Brain pericyte (primary cell): ENCODE results near the gene ARSB.
"Not testable (repeated sequence)": the region's sequence is repeated elsewhere in the genome, so short reads cannot be mapped to it uniquely, and the experiment has no call there.

Experiments used
- DNase-seq: peaks from one replicate; pipeline ENCODE4 v3.0.0-alpha.2; 2012; ENCODE audit warnings: low read depth, low spot score

Gene ARSB

DNA sequence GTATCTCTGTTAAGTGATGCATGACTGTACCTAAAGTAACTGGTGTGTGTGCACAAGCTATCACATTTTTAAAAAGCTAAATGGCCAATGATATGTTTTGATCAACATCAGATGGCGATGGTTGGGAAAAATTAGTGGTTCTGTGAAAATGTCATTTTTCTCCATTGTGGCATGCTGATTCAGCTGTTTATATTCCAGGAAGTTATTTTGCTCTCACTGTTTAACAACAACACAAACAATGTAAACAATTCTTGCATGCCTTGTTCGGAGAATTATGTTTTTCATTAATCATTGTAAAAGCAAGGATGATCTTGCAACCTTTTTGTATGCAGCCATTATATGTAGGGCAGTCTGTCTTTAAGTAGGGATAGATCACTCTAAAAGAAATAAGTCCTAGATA lies 230.5 kb downstream of the ARSB start:
- no peak for DNase-seq

DNA sequence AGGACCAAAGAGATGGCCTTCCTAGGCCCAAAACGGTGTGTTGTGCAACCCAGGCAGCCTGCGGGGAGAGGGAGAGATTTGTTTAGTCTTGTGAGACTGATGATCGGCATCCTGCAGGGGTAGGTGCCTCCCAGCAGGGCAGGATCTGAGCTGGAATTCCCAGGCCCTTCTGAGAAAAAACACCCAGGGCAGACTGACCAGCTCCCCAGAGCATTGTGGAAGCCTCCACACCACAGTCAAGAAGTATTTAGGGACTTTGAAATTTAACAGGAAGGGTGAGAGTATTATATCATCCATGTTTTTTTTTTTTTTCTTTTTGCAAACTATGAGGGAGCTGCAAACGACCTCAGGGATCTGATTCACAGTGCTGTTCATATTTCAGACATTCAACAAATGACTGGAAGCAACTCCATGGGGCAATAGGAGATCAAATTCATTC lies 232.0 kb downstream of the ARSB start:
- no peak for DNase-seq

DNA sequence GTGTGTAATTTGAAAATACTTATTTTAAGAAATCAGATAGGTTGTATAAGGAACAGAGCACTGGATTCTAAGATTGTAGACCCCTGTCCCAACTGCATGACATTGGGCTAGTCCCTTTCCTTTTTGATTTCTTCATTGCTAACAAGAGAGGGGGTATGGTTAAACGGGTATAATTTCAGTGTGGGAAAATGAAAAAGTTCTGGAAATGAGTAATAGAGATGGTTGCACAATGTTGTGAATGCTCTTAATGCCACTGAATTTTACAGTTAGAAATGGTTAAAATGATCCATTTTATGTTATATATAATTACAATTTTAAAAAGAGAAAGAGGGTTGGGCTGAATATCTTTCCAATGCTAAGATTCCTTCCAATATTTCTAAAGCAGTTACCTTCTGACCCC lies 233.2 kb downstream of the ARSB start:
- DNase-seq: no peak

DNA sequence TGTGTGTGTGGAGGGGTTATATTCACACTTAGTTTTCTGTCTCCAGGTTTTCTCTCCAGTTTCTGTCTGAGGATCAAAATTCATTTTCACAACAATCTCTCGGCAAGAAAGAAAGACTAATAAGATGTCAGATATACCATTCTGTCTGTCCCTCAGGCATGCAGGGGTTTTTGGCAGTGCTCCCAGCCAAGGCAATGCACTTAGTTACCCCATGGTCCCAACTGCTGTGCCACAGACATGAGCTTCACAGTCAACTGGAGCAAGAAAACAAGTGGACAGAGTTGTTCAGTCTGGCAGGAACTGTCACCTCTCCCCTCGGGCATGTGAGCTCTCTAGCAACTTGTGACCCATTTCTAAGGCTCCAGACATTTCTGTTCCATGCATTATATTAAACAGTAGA lies 234.8 kb downstream of the ARSB start:
- no peak for DNase-seq

DNA sequence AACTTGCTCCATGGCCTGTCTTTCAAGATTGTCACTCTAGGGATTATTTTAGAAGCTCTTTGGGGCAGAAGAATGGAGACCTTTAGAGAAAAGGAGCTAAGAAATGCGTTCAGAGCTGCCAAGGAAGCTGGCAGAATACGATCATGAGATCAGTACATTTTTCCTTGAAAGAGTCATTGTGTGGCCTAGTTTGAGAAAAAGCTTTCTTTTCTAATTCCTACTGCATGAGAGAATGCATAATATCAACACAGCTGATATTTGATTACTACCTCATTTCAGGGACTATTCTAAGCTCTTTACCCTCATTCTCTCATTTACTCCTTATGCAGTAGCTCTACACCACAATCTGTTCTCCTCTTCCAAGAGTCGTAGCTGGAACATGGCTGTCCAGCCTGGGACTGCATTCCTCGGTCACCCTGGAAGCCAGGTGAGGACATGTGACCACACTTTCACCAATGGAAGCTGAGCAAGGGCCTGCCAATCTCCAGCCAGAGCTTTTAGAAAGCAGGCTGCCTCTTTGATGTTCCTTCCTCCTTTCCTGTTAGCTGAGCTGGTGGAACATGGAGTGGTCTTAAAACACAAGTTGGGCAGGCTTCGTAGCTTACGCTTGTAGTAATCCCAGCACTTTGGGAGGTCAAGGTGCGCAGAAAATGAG lies 237.3 kb downstream of the ARSB start:
- no peak for DNase-seq

DNA sequence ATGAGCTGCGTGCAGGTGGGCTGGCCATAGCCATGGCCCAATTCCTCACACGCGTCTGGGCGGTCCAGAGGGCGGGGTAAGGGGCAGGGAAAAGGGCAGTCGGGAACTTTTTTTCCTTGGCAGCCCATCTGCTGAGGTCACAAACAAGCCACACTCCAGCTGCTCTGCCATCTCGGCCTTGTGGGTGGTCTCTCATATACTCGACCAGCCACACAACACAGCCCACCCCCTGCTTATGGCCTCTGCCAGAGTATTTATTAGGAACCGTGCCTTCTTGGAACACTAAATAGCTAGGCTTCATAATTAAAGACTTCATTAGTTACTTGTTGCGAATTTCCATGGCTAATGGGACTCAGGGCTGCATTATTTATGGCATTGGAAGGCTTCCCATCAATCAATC lies 238.1 kb downstream of the ARSB start:
- no peak for DNase-seq

DNA sequence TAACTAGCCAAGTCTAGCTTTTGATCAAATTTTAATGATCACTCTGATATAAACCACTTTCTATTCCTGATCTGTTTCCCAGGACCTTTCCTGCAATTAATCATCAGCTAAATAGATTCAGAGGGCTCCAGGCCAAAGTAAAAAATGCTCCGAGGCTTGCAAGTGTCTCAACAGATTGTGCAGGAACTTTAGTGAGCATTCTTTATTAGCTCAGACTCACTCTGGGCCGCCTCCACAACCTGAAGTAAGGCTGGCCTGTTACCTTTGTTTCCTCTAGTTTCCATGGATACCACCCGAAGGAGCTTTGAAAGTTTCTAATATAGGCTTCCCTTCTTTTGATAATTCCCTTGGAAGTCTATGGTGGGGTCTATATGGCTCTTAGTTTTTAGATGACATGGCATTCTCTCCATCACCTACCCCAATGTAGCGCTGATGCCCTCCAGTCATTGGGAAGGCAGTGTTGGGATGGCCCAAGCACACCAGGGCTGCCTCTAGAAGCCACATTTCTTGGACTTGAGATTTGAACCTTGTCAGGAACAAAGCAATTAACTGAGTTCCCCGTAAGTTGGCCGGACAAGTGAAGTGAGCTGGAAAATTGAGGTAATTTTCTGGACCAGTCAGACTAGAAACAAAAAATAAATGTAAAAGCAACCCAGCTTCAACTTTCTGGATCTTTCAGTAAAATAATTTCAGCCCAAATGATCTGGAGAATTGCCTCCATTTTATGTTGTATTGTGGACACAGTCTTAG lies 238.9 kb downstream of the ARSB start:
- DNase-seq: no peak

DNA sequence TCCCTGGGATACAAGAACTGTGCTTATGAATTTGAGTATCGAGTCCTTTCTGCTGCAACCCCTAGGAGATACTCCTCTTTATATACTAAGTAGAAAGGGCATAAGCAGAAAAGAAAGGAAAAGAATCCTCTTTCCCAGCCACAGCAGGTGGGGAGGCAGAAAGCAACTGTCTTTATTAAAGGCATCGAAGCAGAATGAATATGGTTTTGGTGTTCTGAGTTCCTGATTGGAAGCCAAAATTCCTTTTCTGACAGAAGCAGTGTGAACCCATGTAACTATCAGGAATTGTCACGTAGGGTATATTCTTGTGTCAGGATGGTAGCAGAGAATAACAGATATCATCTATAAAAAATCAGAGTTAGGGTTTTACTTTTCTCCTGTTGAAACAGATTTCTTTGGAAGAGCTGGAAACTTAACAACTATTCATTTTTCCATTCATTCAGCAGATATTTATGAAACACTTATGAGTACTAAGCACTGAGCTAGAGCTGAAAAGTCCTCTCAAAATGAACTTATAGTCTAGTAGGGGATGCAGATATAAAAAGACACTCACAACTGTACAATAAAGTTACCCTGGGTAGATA lies 240.1 kb downstream of the ARSB start:
- DNase-seq: no peak

DNA sequence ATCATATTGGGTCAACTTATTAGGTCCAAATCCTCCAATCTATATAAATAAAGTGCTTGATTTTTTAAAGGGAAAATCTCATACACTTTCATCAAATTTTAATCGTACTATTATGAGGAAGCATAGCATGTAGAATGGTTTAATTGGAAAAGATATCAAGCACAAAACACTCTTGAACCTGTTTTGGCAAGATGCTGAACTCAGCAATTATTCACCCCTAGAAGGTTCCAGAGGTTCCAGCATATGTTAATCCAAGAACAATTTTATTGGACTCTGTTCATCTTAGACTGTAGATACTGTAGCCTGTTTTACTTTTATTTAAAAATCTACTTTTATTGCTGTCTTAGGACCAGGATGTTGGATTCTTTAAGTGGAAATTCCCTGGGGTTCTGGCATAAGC lies 244.1 kb downstream of the ARSB start:
- no peak for DNase-seq

DNA sequence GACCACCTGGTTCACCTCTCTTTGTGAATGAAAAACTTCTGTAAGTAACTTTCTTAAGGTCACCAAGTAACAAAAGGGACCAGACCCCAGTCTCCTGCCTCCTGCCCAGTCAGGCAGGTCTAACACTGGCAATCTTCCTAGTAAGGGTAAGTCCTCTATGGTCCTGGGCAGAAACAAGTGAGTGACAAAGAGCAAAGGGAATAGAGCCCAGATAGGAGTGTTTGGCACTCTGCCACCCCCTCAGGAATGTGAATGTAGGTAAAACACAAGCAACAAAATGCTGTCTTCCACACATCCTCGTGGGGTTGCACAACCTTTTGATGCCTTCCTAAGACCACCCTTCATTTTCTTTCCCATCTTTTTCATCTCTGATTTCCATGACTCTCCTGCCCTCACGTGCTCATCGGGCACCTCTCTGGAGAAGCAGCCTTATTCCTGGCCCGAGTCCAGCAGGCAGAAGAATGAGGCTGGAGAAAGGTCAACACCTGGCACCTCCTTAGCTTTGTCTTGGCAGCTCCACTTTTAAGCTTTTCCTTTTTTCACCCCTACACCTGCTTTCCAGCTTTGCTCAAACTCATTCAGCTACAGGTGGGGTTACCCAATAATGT lies 246.3 kb downstream of the ARSB start:
- DNase-seq: no peak

DNA sequence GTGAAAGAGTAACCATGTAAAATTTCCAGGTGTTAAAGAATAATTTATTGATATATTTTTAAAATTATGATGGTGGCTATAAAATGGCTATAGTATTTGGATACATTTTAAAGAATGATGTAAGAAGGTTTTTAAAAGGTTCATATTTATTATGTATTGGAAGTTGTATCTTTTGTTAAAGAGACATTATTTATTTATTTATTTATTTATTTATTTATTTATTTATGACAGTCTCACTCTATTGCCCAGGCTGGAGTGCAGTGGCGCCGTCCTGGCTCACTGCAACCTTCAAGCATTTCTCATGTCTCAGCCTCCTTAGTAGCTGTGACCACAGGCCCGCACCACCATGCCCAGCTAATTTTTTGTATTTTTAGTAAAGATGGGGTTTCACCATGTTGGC lies 247.0 kb downstream of the ARSB start:
- no peak for DNase-seq

DNA sequence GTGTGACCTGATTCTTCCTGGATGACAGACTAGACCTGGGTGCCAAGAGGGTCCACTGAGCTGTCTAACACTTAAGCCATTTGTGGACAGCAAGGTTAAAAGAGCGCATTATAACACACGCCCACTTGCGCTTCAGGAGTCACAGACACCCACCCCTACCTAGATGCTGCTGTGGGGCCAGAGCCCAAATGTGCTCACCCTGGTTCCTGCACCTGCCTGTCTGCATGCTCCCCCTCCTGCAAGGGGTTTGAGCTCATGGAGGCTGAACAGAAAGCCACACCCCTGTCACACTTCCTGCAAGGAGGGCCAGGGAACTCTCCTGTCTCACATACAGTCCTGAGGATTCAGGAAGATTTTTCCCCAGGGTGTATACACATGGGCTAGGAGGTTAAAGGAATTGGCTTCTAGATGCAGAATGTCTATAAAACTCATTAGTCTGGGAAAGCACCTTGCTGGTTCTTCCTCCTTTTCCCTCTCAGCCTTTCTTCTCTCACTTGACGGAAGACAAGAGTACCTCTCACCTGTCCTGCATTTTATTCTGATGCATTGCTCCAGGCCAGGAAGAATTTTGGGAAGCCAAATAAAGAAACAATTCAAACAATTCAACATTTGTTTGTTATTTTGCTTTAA lies 249.2 kb downstream of the ARSB start:
- DNase-seq: no peak

DNA sequence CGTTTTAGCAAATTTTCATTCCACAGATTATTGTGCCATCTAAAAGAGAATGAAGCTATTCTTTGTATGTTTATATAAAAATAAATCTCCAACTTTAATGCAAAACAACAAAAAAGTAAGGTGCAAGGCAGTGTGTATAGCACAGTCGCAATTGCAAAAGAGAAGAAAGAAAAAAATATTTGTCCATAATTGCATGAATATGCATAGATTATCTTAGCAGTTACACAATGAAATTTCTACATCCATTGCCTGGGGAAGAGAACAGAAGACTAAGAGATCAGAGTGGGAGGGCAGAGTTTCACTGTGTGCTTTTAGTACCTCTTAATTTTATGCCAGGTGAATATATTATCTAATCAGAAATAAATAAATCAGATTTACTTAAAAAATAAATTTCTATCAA lies 250.2 kb downstream of the ARSB start:
- DNase-seq: no peak

DNA sequence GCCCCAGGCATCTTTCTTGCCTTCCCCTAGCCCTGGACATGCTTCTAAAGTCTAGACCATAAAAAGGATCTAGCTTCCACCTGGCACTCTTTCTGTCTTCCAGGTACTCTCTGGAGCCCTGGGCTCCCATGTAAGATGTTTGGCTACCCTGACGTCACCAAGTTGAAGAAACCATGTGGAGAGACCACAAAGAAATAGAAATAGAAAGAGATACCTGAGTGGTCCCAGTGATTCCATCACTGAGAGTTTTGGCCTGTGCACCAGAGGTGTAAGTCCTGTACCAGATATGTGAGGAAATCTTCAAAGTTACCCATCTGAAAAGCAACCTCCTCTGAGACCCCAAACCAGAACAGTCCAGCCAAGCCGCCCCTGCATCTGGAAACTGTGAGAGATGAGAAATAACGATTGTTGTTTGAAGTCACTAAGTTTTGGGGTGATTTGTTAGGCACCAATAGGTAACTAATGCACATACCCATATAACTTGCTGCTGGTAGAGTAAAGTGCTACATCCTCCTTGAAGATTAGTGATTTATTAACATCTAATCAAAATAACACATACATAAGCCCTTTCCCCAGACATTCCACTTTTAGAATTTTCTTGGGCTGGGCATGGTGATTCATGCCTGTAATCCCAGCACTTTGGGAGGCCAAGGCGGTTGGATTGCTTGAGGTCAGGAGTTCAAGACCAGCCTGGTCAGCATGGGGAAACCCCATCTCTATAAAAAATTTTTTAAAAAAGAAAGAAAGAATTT lies 250.8 kb downstream of the ARSB start:
- DNase-seq: no peak

DNA sequence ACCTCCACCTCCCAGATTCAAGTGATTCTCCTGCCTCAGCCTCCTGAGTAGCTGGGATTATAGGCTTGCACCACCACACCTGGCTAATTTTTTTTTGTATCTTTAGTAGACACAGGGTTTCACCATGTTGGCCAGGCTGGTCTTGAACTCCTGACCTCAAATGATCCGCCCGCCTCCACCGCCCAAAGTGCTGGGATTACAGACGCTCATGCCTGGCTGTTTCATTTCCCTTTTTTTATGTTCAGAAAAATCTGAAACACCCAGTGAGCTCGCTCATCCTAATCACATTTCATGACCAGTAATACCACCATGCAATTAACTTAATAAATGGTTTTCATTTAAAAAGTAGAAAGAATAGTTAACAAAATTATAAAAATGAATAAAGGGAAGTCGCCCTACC lies 252.4 kb downstream of the ARSB start:
- not testable (repeated sequence) for DNase-seq

DNA sequence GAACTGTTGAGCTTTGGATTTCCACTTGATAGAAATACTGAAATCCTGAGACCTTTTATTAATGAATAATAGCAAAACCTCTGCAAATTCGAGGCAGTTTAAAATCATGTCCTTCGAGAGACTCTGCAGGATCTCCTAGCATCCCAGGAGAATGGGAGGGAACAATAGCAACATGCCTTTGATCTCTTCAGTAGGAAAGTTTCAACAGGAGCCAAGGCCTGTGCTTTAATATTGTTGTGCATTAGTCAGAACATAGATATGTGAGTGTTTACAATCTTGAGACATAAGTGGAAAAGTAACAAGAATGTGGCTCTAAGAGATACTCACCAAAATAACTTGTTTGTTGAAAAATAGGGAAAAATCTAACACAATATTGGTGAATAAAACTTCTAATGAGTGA lies 253.2 kb downstream of the ARSB start:
- no peak for DNase-seq

DNA sequence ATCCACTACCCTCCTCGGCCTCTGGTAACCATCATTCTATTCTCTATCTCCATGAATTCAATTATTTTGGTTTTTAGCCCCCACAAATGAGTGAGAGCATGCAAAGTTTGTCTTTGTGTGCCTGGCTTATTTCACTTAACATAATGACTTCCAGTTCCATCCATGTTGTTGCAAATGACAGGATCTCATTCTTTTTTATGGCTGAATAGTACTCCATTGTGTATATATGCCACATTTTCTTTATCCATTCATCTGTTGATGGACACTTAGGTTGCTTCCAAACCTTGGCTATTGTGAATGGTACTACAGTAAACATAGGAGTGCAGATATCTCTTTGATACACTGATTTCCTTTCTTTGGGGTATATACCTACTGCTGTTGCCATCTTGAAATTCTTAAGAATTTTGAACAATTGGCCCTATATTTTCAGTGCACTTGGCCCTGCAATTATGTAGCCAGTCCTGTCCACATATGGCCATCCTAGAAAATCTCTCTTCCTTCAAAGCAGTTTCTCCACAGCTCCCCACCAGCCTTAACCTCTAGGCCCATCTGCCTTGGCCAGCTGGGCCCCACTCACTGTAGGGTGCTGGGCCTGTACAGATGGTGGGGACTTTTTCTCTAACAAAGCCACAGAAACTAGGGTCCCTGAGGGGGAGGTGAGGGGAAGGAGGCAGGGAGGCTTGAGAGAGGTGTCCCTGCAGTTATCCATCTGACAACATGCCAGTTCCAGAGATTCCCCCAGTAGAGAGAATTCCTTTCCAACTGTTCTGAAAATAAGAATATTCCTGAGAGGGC lies 254.6 kb downstream of the ARSB start:
- DNase-seq: no peak

DNA sequence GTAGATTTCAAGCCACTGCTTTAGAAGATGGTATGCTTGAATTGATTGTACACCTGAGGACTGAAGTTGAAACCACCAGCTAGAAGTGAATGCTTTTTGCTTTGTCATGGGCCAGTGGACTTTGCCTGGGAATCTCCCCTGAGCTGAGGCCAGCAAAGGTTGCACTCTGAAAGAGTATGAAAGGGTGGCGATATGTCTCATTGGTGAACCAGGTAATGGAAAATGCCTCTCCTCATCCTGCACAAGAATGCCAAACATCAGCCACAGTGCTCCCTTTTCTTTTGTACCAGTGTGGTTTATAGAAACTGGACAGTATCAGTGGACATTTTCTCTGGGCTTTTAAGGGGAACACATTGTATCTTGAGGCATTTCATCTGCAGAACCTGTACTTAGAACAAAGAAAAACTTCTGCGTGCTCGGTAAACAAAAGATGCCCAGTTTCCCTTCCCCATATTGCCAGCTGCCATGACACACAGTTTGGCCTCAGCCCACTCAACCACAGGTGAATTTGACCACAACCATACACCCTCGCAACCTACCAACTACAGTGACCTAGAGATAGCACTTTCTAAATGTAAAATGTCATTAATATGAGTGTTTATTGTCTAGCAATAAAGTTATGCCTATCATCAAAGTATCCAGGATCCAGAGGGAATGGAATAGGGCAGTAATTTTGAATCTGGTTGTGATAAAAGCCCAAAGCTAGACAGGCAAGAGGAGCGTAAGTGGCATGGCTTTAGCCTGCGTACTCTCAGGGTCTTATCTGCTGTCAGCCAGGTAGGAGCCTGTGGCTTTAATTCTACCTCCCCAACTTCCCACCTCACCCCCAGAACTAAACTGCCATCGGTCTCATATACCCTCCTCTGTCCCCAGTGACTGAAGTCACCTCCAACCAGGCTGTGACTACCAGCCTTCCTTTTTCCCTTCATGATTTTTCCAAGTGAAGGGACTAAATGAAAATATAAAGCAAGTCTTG lies 257.0 kb downstream of the ARSB start:
- DNase-seq: no peak
